ENCODE measurements around the gene STARD7. TPM values are rescaled to one million over a fixed set of nuclear protein-coding genes. Genes with fewer than 3 reads are reported as not detected.

The STARD7 gene
- total RNA-seq, 6 experiments from 2014 or later = 52.8 to 83.9 (median 65.4) TPM

- Histone ChIP-seq H3K27ac (no peak overlapping the region), H3K4me1 (no peaks in the 10 kb centered on the region), H3K4me3 (no peak overlapping the region), H3K27me3 (no peaks in the 10 kb centered on the region), H3K36me3 (no peaks in the 10 kb centered on the region), H3K9me3 (no peaks in the 10 kb centered on the region)
- 73% methylated on average over 9 of the region's 9 CpGs for WGBS (ENCODE audit: insufficient coverage, low coverage, low lambda C conversion rate, missing lambda C conversion rate)
- no peak for ATAC-seq
- TF ChIP-seq POLR2A (IDR thresholded peaks at IDR 0.05) = no peak
- no peak for TF ChIP-seq CTCF (IDR thresholded peaks at IDR 0.05)
- DNase-seq = no peak
- intact Hi-C loops (cut with DNase I) = no loop called here
Measured at GRCh38 chr2:96135171-96135570, 73.5 kb downstream of the STARD7 start.

Other genes with a start within 250 kb of the STARD7 start
- 1 to 10 TPM; 2.8 to 8.4 (median 4.2) TPM for gene ANKRD36C, start 217.0 kb downstream of the STARD7 start, total RNA-seq
- gene GPAT2, start 173.9 kb downstream of the STARD7 start, total RNA-seq = 1 to 10 TPM in 2 of 6 experiments, under 1 TPM in 2, not detected in 2; 0.39 to 2.0 (median 0.90) TPM
- gene ADRA2B, start 92.3 kb downstream of the STARD7 start, total RNA-seq = 1 to 10 TPM; 1.7 to 8.1 (median 3.2) TPM
- gene ASTL, start 70.3 kb downstream of the STARD7 start, total RNA-seq = not detected
- 1 to 10 TPM in 5 of 6 experiments, under 1 TPM in 1; 0.44 to 2.5 (median 1.2) TPM for gene DUSP2, start 63.4 kb downstream of the STARD7 start, total RNA-seq
- gene TMEM127, start 57.2 kb upstream of the STARD7 start, total RNA-seq = 10 to 100 TPM; 28.3 to 42.6 (median 32.8) TPM
- gene CIAO1, start 57.4 kb upstream of the STARD7 start, total RNA-seq = 10 to 100 TPM; 39.8 to 80.3 (median 45.0) TPM
- gene SNRNP200, start 96.7 kb upstream of the STARD7 start, total RNA-seq = 10 to 100 TPM; 43.6 to 52.5 (median 46.8) TPM
- gene ITPRIPL1, start 116.5 kb upstream of the STARD7 start, total RNA-seq = 1 to 10 TPM in 1 of 6 experiments, under 1 TPM in 5; 0.15 to 1.2 (median 0.24) TPM
- gene NCAPH, start 126.9 kb upstream of the STARD7 start, total RNA-seq = 1 to 10 TPM in 2 of 6 experiments, under 1 TPM in 4; 0.24 to 1.6 (median 0.72) TPM

Data from right lobe of liver (tissue), 6 donors.